NCI-H345 treated with DMSO at 0.1 percent for 48 hours (cell line): Measurements from ENCODE around the gene CHST8.
"Not testable (repeated sequence)": the region's sequence is repeated elsewhere in the genome, so short reads cannot be mapped to it uniquely, and the experiment has no call there.

Source experiments
- DNase-seq: peaks from one replicate; lab custom pipeline; 2025; ENCODE audit not compliant: unreplicated experiment; lab: John Stamatoyannopoulos, UW

CHST8 gene

DNA sequence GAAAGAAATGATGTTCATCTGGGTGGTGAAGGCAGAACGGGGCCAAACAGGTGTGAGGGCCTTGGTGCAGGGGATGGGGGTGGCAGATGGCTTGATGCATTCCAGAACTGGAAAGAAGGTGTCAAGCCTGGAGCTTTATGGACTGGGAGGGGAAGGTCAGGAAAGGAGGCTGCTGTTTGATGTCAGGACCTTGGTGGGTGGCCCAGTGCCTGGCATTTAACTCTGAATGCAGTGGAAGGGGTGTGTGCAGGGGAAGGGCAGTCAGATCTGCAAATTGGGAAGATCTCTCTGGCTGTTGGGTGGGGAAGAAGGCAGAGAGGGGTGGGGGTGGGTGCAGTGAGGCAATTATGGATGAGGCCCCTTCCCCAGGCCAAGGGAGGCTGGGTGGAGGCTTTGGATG, 186.6 kb downstream of the CHST8 start:
- no peak for DNase-seq

DNA sequence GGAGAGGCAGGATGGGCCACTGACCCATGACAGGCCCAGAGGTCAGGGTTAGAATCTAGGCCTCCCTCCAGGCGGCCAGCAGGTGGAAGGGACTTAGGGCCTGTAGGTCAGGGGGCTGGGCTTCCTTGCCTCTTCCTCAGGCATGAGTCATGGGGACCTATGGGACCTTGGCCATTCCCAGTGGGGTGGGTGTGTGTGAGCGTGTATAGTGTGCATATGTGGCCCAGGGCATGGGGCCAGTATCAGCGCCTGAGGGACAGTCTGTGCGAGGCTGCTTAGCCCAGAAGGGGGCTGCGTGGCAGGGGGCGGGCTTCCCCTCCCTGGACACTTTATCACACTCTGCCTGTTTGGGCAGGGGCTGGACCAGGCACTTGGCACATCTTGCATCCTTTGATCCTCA, 188.2 kb downstream of the CHST8 start:
- no peak for DNase-seq

DNA sequence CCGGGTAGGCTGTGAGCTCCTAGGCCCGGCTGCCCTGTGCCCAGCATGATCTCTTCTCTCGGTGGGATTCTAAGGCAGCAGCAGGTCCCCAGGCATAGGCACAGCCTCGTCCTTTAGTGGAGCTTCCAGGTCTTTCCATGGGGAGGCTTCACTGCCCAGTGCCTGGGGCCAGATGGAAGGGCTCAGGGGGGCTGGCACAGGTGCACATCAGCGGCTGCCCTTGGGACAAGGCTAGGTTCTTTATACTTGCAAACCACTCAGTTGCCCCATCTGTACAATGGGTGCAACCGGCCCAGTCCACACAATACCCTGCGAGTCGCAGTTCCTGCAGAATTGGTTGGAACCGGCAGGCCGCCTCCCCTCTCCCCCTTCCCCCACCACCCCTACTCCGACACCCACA, 189.1 kb downstream of the CHST8 start:
- no peak for DNase-seq

DNA sequence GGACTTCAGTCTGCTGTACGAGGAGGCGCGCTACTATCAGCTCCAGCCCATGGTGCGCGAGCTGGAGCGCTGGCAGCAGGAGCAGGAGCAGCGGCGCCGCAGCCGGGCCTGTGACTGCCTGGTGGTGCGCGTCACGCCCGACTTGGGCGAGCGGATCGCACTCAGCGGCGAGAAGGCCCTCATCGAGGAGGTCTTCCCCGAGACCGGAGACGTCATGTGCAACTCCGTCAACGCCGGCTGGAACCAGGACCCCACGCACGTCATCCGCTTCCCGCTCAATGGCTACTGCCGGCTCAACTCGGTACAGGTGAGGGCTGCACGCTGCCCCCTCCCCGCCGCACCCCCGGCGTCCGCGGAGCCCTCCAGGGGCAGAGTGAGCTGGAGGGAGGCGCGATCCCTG, 189.5 kb downstream of the CHST8 start:
- no peak for DNase-seq

DNA sequence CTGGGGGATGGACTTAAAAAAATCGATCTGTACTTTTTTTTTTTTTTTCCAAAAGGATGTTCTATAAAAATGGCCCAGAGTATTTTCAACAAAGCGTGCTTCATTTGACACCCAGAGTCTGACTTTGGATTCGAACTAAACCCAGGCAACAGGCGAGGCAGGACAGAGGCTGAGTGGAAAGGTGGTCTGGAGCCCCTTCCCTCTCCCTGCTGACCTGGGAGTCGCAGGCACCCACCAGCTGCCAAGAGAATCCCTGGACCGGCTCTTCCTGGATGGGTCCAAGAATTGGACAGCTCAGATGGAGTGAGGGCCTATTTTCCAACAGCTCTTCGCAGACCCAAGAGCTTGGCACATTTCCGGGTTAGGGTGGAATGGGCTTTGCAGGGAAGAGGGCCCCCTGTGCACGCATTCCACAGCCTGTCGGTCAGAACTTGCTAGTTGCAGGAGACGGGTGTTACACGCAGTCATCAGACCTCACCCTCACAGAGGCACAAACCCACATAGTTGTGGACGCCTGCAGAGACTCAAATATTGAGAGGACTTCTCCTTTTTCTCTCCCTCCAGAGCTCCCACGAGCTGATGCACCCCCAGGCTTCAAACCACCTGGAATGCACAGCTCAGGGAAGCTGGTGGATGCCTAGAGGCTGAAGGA, 190.1 kb downstream of the CHST8 start:
- DNase-seq = no peak

DNA sequence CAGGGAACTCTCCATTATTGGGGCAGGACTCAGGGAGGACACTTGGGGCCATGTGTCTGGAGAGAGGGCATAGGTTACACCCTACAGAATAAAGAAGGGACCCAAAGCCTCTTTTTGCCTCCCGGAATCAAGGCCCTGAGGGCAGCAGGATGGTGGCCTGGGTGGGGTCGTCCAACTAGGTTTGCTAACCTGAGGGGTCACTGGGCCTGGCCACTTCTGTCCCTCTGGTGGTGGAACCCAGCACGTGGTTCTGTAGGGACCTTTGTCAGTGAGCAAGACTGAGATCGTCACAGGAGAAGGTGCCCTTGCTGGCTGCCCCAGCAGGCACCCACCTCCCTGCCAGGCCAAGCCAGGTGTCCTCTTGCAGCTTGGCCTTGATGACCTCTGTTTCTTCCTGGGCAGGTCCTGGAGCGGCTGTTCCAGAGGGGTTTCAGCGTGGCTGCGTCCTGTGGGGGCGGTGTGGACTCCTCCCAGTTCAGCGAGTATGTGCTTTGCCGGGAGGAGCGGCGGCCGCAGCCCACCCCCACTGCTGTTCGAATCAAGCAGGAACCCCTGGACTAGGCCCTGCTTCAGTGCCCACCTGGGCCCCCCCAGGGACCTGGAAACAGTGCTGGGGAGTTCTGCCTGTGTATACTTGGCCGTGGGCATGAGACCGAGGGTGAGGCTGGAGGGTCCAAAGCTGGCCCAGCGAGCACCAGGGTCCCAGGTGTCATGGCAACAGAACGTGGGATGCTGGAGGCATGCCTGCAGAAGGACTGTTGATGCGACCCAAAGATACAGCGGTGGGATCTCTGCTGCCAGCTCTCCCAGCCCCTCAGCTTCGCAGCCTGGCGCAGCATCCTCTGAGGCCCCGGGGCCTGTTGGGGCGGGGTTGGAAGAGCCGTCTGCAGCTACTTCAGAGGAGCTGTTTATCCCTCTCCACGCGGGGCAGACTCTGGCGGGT, 190.9 kb downstream of the CHST8 start:
- no peak for DNase-seq

DNA sequence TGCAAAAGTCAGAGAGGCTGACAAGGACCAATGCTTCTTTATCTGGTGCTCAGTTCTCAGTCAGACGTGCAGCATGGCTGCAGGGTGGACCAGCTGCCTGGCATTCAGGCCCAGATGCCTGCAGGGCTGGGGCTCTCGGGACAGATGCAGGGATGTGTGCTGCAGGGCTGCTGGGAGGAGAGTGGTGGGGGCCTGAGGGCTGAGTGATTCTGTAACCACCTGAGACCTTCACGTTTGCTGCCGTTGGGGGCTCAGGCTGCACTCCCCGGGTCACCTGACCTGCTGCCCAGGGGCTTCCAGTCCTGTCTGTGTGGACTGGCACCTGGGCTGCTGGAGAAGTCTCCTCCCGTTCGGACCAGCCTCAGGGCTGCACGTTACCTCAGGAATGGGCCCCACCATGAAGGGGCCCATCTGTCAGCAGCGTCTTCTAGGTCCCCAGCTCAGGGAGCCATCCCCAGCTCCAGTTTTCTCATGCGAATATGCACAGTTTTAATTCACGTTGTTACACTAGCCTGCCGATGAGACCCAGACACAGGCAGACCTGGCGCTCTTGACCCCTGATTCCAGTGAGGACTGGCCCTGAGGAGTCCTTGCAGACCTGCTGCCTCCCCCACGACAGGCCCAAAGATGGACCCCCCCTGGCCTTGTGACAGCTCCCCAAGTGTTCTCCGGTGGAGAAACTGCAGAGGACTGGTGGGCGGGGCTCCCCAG, 191.8 kb downstream of the CHST8 start:
- DNase-seq = no peak

DNA sequence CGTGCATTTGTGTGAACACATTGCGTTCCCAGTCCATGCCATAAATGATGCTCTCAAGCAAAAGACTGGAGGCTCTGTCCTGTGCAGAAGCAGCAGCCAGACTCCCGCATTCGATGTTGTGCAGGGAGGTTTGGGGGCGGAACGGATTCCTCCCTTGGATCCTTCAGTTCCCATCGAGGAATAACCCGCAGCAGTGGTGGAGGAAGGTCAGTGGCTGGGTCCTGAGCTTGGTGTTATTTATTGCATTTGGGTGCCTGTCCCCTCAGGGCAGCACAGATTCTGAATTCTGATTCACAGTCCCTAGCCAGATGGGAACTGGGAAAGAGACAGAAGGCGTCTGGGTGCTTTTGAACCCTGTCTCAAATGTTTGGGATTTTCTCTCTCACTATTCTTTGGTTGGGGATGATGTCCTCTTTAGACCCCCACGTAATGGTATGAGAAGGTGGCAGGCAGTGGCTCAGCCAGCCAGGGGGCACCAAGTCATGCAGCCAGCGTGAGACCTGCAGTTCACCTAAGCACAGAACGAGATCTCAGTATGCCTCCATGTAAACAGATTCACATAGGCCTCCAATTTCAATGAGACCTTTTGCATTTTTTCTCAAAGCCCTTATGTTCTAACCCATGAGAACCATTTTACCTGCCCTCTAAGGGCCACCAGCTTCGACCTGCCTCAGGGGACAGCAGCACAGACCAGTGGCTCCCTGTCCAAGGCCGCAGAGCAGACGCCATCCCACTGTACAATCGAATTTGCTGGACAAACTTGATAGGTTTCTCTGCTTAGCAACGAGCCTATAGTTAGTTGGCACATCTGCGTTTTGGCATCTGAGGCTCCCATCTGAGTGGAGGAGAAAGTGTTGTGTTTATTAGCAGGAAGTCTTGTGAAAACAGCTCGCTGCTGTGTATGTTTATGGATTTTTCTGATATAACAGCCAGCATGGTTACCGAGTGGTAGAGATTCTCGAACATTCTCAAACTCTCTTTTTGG, 192.7 kb downstream of the CHST8 start:
- DNase-seq = no peak

DNA sequence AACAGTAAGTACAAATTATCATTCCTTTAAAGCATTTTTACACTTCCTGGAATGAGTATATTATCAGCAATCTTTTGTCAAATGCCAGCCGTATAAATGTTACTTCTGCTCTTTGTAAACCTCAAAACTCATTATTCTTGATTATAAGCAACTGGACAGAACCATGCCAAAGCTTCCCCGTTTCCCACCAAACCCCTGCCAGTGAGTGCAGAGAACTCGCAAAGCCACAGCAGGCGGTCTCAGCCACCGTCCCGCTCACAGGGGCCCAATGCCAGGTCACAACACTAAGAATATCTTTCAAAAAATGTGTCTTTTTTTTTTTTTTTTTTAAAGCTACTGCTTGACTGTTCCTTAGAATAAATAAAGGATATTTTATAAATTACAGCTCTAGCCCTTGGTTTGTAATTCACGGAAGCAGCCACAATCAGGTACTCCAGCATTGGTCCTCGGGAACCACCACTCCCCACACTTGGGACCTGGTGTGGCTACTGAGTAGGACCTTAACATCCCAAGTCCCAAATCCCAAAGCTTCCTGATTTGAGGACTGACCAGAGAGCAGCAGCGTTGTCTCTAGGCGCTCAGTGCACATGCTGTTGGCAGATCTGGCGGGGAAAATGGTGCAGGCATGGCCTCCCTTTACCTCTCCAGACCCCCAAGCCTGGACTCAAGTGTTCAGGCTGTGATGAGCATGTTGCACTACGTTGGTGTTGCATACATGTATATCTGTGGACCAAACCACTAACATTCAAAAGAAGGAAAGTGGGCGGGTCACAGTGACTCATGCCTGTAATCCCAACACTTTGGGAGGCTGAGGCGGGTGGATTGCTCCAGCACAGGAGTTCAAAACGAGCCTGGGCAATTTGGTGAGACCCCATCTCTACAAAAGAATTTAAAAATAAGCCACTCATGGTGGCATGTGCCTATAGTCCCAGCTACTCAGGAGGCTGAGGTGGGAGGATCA, 193.9 kb downstream of the CHST8 start:
- DNase-seq = no peak

DNA sequence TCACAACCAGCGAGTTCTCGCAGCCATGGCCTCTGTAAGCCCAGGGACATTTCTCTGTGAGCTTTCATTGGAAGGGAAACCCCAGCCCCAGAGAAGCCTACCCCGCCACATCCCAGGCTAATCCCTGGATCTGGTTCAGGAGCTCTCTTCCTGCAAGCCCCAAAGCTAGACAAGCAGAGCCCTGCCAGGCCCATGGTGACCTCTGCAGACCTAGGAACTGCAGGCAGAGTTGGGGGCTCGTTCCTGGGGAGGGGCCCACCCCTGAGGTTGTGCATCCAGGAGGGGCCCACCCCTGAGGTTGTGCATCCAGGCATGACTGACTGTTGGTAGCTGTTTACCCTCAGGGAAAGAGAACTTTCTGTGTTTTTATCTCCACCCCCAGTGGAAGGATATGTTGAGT, 196.7 kb downstream of the CHST8 start:
- DNase-seq = no peak

DNA sequence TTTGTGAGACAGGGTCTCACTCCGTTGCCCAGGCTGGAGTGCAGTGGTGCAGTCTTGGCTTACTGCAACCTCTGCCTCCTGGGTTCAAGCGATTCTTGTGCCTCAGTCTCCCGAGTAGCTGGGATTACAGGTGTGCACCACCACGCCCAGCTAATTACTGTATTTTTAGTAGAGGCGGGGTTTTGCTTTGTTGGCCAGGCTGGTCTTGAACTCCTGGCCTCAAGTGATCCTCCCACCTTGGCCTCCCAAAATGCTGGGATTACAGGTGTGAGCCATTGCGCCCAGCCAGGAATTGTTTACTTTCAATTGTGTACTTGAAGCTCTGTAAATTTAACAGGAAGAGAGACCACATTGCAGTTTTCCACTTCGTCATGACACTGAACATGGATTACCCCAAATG, 197.3 kb downstream of the CHST8 start:
- not testable (repeated sequence) for DNase-seq

DNA sequence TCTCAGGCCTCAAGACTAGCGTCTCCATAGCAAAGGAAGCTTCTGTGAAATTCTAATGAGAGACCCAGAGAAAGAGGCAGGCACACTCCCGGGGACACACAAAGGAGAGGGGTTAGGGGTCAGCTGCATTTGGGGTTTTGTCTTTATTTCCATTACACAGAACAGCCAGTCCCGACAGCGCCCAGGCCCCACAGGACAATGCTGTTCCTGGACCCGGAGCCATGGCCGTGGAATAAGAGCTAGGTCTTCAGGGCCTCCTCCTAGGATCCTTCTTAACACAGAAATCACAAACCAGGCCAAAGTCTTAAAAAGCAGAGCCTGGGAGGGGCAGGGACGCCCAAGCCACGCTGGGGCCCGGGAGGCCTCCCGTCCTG, 197.7 kb downstream of the CHST8 start:
- no peak for DNase-seq

DNA sequence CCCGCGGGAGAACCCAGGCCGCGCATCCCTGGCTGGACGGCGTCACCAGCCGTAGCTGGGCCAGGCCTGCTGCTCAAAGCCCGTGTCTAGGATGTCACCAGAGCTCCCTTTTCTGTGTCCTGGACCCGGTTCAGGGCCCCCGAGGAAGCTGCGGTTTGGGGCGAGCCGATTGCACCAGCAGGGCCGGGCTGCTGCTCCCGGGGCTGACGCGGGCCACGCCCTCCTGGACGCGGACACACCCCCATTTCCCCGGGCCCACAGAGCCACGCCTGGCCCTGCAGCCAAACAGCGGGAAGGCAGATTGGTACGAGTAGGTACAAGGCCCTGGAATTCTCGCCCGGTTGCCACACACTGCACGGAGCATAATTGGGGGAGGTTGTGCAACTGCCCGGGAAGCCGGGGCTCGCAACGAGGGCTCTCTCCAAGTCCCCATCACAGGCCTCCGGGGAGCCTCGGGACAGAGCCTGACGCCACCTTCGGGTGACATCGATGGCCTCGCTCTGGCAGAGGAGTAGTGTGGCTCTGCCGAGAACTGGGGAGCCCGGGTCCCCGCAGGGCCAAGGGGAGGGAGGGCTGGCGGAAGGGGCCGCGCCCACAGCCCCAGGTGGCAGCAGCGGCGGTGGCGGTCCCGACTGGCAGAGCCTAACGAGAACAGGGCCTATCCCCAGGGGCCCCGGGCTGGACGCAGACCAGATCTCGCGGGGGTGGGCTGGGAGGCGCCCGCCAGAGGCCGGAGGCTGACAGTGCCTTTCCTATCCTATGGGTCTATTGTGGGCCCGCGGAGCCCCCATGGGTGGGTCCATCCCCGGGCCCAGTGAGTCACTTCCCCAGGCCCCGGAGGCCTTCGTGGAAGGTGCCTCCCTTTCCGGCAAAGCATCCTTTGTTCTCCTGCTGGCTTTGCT, 198.4 kb downstream of the CHST8 start:
- no peak for DNase-seq

DNA sequence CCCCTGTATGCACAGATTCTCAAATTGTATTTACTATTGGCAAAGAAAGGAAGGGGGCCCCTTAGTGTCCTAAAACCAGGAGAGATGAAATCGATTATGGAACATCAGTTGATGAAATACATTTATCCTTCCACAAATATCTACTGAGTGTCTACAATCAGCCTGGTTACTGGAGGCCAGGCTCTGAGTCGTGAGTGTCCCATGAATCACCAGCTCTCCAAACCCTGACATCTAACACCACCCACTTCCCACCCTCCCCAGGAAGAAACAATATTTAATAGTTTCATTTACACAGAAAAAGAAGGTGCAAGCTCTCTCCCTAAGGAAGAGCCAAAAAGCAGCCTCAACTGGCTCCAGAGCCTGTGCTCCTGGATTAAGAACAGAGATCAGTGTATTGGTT, 200.1 kb downstream of the CHST8 start:
- DNase-seq = no peak
